CD4-positive, alpha-beta T cell treated with Interleukin-21 for 1 hour (primary cell): ENCODE measurements around the gene MYO1E.
"Not testable (repeated sequence)": the region's sequence is repeated elsewhere in the genome, so short reads cannot be mapped to it uniquely, and the experiment has no call there.

Source experiments
- DNase-seq: peaks from one replicate; pipeline ENCODE4 v3.0.0-alpha.2; 2020

Gene MYO1E

DNA sequence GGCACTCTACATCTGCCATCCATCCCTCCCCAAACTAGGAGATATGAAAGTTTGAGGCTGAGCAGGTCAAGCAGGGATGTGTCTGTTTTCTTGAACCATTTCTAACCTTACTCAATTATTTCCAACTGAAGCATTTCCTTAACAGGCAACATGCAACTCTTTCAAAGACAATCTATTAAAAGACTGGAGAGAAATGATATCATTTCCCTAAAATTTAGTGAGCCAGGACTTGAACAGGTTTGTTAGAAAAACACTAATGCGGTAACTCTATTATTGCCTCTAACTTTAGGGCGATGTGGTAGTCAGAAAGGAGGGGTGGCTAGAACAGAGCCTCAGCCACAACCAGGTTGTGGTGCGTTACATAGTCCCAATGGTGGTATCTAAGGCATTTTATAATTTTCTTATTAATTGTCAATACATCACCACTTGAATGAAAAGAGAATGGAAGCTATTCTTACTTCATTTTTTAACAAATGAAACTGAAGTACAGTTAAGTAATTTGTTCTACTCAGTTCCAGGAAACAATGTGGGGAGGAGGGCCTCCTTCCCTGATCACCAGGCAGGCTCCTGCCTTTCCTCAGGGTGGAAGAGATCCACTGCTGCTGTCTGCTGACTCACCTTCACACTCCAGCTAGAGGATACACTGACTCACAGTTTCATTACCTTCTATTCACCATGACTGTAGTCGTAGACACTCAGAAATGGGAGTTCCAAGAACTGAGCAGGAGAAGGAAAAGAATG is 22.8 kb downstream of the MYO1E start:
- no peak for DNase-seq

- DNase-seq, result no peak
Observed at GRCh38 chr15:59347915-59348314, 24.8 kb downstream of the MYO1E start.

DNA sequence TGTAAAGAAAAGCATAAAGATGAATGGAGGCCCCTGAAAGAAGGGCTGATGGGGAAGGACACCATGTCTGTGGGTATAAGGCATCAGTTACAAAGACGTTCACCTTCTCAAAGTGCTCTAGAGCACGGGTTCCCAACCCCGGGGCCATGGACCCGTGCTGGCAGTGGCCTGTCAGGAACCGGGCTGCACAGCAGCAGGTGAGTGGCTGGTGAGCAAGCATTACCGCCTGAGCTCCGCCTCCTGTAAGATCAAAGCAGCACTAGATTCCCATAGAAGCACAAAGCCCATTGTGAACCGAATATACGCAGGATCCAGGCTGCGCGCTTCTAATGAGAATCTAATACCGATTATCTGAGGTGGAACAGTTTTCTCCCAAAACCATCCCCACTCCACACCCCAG is 25.7 kb downstream of the MYO1E start:
- no peak for DNase-seq

DNA sequence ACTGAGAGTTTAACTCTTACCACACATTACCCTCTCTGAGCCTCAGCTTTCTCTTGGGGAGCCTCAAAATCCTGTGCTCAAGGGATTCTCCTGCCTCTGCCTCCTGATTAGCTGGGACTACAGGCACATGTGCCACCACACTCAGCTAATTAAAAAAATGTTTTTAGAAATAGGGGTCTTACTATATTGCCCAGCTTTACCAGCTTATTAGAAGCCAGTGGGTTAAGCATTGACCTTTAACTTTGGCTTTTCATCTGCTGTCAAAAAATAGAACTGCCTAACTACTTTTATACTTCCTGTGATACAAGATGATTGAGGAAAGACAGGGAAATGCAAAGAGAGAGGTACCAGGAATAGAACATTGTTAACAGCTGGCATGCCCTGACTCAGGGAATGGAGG is 27.3 kb downstream of the MYO1E start:
- no peak for DNase-seq

DNA sequence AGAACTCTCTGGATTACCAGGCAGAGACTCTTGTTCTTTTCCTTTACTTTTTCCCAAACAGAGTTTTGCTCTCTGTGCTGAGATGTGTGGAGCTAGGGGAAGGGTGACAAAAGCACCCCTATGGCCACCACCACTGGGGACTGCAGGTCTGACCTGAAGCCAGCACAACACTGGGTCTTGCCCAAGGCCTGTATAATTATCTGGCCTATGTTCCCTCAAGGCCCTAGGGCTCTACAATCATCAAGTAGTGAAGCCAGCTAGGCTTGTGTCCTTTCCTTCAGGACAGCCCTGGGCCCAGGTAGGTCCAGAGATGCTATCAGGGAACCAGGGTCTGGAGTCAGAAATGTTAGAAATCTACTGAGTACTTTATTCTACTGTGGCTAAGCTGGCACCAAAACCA is 28.4 kb downstream of the MYO1E start:
- no peak for DNase-seq

DNA sequence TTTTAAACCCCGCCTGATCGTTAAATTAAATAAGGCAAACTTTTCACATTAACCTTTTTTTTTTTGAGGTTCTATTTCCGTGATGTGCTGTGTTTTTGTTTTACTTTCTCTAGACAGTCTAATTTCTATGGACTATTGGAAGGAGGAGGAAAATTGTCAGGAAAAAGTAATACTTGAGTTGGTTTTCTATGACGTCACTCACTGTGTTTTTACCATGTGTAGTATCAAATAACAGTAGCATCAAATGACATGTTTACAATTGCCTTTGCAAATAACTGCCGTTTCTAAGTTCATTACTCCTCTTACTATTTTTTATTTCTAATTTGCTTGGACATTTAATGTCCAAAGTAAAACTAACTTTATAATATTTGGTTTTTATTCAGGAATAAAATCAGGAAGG is 32.3 kb downstream of the MYO1E start:
- no peak for DNase-seq

DNA sequence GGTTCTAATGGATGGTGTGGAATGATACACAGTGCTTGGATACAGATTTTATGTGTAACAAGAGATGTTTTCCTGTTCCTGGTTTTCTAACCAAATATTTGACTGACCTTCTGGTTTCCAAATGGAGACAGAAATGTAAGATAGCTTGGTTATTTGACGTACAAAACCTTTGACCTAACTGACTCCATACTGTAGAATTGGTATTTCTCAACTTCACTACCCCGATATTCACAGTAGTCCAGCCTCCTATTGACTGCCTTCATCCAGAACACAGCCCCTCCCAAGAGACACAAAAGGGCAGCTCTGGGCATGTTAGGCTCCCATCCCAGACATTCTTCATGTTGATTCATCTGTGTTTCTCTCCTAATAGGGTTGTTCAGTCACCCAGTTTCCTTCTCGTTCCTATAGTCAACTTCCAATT is 33.4 kb downstream of the MYO1E start:
- DNase-seq, result no peak

- no peak for DNase-seq
Observed at GRCh38 chr15:59338414-59338813, 34.3 kb downstream of the MYO1E start.

- DNase-seq, result not testable (repeated sequence)
Observed at GRCh38 chr15:59336725-59337124, 35.9 kb downstream of the MYO1E start.

DNA sequence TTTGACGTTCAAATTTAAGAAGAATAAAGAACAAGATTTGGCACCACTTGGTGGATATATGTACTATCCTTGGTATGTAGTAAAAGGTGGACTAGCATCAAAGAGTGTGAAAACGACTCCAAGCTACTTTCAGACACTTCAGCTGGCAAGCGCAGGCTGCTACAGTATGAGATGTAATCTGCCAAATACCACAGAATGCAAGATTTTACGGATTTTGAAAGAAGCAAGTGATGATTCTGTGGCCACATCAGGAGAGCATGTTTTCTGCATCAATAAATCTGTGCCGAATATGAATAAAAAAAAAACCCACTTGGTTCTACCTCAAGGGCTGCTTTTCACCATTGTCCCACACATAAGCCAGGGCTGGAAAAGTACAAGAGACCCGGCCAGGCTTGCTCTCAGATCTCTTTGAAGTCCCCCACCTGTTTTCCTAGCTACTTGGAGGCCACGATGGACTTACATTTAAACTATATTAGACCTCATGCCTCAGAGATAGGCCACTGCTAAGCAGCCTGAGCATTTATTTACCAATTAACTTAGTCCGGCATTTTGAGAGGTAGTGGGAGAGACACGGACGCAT is 37.4 kb downstream of the MYO1E start:
- no peak for DNase-seq

DNA sequence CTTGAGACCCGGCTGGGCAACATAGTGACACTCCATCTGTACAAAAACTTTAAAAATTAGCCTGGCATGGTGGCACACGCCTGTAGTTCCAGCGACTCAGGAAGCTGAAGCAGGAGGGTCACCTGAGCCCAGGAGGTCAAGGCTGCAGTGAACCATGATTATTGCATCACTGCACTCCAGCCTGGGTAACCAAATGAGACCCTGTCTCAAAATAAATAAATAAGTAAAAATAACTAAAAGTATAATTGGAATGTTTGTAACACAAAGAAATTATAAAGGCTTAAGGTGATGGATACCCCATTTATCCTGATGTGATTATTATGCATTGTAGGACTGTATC is 38.6 kb downstream of the MYO1E start:
- DNase-seq, result no peak

DNA sequence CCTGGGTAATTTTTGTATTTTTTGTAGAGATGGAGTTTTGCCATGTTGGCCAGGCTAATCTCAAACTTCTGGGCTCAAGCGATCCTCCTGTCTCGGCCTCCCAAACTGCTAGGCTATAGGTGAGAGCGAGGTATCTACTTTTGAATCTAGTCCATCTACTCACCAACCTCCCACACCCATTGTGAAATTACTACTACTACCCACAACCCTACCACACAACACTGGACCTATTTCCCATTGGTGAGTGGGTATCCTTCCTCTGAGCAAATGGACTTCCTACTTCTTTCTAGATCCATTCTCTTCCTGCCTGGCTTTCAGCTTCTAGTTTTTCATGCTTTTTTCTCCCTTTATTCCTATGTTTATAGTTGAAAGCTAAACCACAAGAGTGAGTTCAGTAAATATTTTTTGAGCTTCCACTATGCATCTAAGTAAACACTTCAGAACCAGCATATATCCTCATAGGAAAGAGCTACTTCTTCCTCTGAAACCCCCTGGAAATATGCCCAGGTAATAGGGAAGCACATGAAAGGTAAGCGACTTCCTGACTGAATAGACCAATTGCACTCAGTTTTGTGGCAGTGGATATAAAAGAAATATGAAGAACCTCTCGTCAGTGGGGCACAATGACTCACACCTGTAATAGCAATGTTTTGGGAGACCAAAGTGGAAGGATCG is 39.1 kb downstream of the MYO1E start:
- DNase-seq, result no peak

GRCh38 chr15:59332009-59332408 is 40.7 kb downstream of the MYO1E start:
- DNase-seq, result no peak

- no peak for DNase-seq
Observed at GRCh38 chr15:59330649-59331048, 42.0 kb downstream of the MYO1E start.

DNA sequence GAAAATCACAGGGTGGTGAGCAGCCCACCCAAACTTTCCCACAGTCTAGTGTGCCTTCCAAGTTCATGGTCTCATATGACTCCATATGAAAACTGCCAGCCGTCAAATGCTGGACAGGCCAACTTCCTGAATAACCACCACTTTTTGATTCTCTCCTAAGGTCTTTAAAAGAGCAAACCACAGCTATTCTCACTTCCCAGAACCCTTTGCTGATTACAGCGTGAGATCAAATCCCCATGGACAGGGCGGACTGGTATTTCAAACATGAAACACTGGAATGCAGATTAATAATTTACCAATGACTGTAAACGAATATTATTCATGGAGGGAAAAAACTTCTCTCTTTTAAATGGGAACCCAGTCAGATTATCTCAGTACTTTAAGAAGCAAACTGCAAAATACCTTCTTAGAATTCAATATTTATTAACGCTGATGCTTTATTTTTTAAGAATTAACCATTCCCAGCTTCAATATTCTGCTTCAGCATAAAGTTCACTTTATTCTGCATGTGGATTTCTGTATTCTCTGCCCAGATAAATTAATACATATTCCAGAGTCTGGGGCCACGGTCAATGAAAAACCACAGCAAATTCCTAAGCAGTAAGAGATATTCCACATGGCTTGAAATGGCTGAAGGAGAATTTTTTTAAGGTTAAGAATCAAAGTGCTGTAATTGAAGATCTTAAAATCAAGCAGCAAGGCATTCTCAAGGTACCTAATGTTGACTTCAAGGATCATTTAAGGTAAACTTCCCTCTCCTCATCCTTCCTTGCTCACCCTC is 42.9 kb downstream of the MYO1E start:
- DNase-seq, result no peak

DNA sequence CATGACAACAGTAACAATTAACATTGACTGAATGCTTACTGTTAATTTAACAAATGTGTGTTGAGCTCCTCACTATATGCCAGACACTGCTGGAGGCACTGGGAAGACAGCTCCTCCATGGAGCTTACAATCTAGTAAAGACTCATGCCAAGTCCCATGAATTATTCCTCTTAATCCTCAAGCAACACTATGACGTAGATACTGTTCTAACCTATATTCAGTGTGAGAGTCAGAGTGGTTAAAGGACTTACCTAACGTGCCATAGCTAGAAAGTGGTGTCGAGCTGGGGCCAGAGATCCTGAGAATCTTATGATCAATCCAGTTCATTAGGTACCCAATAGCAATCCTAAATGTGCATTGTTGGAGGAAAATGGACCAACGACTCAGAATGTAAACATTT is 43.6 kb downstream of the MYO1E start:
- DNase-seq, result no peak

DNA sequence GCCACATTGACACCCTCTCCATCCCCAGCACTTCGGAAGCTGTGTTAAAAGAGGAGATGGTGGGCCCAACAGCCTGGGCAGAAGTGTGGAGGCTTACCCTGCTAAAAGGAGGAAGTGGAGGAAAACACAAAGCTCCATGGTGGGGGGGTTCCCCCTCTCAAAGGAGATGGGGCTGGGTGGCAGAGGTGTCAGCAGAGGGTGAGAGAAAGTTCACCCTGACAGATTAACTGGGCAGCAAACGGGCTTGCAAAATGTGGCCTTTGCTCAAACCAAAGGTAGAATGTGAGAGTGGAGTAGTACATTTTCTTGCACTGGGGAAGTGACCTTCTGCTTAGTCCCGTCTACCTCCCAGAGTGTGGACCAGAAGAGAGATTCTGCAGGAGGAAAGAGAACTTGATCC is 44.7 kb downstream of the MYO1E start:
- DNase-seq, result no peak

- DNase-seq, result no peak
Observed at GRCh38 chr15:59326856-59327255, 45.8 kb downstream of the MYO1E start.

DNA sequence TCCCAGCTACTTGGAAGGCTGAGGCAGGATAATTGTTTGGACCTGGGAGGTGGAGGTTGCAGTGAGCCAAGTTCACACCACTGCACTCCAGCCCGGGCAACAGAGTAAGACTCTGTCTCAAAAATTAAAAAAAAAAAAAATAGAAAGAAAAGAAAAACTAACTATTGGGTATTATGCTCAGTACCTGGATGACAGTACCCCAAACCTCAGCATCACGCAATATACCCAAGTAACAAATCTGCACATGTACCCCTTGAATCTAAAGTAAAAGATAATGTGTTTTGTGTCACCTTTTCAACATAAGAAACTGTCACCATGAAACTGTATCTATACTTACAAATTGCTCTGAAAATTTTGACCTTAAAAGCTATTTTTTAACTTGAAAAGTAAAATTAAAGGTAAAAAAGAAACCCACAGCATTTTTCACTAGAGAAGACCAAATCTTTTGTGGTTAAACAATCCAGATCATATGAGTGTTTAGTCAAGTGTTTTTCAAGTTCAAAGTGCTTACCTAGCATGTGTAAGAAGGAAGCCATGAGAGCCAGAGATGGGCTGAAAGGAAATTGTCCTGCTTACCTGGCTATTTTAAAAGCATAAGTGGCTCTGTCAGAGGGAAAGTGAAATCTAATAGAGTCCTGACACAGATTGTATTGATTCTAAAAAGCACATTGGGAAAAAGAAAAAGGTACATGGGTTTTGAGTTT is 50.5 kb downstream of the MYO1E start:
- DNase-seq, result no peak

DNA sequence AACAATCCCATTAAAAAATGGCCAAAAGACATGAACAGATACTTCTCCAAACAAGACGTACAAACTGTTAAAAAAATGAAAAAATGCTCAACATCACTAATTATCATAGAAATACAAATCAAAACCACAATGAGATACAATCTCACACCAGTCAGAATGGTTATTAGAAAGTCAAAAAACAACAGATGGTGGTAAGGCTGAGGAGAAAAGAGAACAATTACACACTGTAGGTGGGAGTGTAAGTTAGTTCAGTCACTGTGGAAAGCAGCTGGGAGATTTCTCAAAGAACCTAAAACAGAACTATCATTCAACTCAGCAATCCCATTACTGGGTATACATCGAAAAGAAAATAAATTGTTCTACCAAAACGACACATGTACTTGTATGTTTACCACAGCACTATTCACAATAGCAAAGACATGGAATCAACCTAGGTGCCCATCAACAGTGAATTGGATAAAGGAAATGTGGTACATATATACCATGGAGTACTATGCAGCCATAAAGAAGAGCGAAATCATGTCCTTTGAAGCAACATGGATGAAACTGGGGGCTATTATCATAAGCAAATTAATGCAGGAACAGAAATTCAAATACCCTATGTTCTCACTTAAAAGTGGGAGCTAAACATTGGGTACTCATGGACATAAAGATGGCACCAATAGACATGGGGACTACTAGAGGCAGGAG is 51.5 kb downstream of the MYO1E start:
- DNase-seq, result no peak

- DNase-seq, result no peak
Observed at GRCh38 chr15:59317211-59317610, 55.5 kb downstream of the MYO1E start.

- no peak for DNase-seq
Observed at GRCh38 chr15:59315914-59316451, 56.7 kb downstream of the MYO1E start.
